WTC11 (cell line): ENCODE results near the gene PHTF1.

ENCODE experiments used
- CREB1 ChIP-seq: sonication (generic); formaldehyde crosslinking; IDR thresholded peaks from 2 replicates; pipeline ENCODE4 v1.8.0; 2023; ENCODE audit warnings: mild to moderate bottlenecking, missing genetic modification reagents
- SP1 ChIP-seq: sonication (generic); formaldehyde crosslinking; conservative IDR thresholded peaks from 2 replicates; pipeline ENCODE4 v1.8.1; 2022; ENCODE audit warnings: missing genetic modification reagents
- TF ChIP-seq, protein P1 (sequence below): sonication (generic); formaldehyde crosslinking; IDR thresholded peaks from 2 replicates; pipeline ENCODE4 v1.8.0; 2023; ENCODE audit warnings: missing genetic modification reagents
- TF ChIP-seq, protein P2 (sequence below): fragments of 200-600 bp; IDR thresholded peaks from 2 replicates; pipeline ENCODE4 v1.8.0; 2022; ENCODE audit warnings: antibody characterized with exemption
- TF ChIP-seq, protein P3 (sequence below): sonication (generic); formaldehyde crosslinking; IDR thresholded peaks from 2 replicates; pipeline ENCODE4 v1.8.1; 2023; ENCODE audit warnings: mild to moderate bottlenecking, missing genetic modification reagents, moderate library complexity
- TF ChIP-seq, protein P4 (sequence below): sonication (generic); formaldehyde crosslinking; IDR thresholded peaks from 2 replicates; pipeline ENCODE4 v1.8.1; 2023; ENCODE audit warnings: mild to moderate bottlenecking, missing genetic modification reagents, borderline replicate concordance

DNA sequence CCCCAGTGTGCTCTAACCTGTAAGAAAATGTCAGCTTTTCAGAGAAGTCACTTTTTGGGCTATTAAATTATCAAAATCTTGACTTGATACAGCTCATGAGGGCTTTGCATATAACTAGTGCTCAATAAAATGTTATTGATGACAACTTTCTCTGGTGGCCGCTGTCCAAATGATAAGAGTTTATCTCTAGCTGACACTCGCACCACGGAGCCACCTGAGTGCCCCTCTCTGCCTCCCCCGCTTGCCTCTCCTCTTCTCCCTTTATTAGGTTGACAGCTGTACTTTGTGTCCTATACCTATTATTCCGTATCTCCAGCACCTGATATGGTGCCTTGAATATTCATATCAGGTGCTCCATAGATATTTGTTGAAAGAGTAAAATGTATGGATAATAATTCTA lies 82.8 kb downstream of the PHTF1 start:
- TF ChIP-seq, protein P1, sequence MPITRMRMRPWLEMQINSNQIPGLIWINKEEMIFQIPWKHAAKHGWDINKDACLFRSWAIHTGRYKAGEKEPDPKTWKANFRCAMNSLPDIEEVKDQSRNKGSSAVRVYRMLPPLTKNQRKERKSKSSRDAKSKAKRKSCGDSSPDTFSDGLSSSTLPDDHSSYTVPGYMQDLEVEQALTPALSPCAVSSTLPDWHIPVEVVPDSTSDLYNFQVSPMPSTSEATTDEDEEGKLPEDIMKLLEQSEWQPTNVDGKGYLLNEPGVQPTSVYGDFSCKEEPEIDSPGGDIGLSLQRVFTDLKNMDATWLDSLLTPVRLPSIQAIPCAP (CRISPR knock-in tag) = no peak
- TF ChIP-seq SP1 = no peak
- TF ChIP-seq, protein P2, sequence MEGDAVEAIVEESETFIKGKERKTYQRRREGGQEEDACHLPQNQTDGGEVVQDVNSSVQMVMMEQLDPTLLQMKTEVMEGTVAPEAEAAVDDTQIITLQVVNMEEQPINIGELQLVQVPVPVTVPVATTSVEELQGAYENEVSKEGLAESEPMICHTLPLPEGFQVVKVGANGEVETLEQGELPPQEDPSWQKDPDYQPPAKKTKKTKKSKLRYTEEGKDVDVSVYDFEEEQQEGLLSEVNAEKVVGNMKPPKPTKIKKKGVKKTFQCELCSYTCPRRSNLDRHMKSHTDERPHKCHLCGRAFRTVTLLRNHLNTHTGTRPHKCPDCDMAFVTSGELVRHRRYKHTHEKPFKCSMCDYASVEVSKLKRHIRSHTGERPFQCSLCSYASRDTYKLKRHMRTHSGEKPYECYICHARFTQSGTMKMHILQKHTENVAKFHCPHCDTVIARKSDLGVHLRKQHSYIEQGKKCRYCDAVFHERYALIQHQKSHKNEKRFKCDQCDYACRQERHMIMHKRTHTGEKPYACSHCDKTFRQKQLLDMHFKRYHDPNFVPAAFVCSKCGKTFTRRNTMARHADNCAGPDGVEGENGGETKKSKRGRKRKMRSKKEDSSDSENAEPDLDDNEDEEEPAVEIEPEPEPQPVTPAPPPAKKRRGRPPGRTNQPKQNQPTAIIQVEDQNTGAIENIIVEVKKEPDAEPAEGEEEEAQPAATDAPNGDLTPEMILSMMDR = no peak
- TF ChIP-seq, protein P3, sequence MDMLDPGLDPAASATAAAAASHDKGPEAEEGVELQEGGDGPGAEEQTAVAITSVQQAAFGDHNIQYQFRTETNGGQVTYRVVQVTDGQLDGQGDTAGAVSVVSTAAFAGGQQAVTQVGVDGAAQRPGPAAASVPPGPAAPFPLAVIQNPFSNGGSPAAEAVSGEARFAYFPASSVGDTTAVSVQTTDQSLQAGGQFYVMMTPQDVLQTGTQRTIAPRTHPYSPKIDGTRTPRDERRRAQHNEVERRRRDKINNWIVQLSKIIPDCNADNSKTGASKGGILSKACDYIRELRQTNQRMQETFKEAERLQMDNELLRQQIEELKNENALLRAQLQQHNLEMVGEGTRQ (CRISPR knock-in tag) = no peak
- no peak for TF ChIP-seq CREB1 (CRISPR knock-in tag)
- TF ChIP-seq, protein P4, sequence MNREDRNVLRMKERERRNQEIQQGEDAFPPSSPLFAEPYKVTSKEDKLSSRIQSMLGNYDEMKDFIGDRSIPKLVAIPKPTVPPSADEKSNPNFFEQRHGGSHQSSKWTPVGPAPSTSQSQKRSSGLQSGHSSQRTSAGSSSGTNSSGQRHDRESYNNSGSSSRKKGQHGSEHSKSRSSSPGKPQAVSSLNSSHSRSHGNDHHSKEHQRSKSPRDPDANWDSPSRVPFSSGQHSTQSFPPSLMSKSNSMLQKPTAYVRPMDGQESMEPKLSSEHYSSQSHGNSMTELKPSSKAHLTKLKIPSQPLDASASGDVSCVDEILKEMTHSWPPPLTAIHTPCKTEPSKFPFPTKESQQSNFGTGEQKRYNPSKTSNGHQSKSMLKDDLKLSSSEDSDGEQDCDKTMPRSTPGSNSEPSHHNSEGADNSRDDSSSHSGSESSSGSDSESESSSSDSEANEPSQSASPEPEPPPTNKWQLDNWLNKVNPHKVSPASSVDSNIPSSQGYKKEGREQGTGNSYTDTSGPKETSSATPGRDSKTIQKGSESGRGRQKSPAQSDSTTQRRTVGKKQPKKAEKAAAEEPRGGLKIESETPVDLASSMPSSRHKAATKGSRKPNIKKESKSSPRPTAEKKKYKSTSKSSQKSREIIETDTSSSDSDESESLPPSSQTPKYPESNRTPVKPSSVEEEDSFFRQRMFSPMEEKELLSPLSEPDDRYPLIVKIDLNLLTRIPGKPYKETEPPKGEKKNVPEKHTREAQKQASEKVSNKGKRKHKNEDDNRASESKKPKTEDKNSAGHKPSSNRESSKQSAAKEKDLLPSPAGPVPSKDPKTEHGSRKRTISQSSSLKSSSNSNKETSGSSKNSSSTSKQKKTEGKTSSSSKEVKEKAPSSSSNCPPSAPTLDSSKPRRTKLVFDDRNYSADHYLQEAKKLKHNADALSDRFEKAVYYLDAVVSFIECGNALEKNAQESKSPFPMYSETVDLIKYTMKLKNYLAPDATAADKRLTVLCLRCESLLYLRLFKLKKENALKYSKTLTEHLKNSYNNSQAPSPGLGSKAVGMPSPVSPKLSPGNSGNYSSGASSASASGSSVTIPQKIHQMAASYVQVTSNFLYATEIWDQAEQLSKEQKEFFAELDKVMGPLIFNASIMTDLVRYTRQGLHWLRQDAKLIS = no peak
